ENCODE results near the gene HRH3.

HRH3 gene

GRCh38 chr20:62175711-62176110 lies 44.4 kb downstream of the HRH3 start:
- no peaks in the 10 kb centered on the region for H3K4me1 ChIP-seq (ENCODE audit: insufficient read depth, low read length)
- H3K36me3 ChIP-seq (ENCODE audit: insufficient read depth, low read length): peaks cover 59% of the 10 kb centered on the region
- no peaks in the 10 kb centered on the region for H3K27me3 ChIP-seq (ENCODE audit: insufficient read depth, low read length)
- no peak overlapping the region for H3K4me3 ChIP-seq (ENCODE audit: low read length)
- H2AFZ ChIP-seq (ENCODE audit: low read depth, low read length): no peak overlapping the region
- H3K9me3 ChIP-seq (ENCODE audit: low read length): no peaks in the 10 kb centered on the region

- no peak overlapping the region for H3K4me3 ChIP-seq (ENCODE audit: low read length)
- no peaks in the 10 kb centered on the region for H3K4me1 ChIP-seq (ENCODE audit: insufficient read depth, low read length)
- no peaks in the 10 kb centered on the region for H3K9me3 ChIP-seq (ENCODE audit: low read length)
- peaks cover 59% of the 10 kb centered on the region for H3K36me3 ChIP-seq (ENCODE audit: insufficient read depth, low read length)
- H3K27me3 ChIP-seq (ENCODE audit: insufficient read depth, low read length): no peaks in the 10 kb centered on the region
- H2AFZ ChIP-seq (ENCODE audit: low read depth, low read length): no peak overlapping the region
Measured at GRCh38 chr20:62174870-62175624, 45.0 kb downstream of the HRH3 start.

- no peaks in the 10 kb centered on the region for H3K9me3 ChIP-seq (ENCODE audit: low read length)
- no peak overlapping the region for H2AFZ ChIP-seq (ENCODE audit: low read depth, low read length)
- no peak overlapping the region for H3K4me3 ChIP-seq (ENCODE audit: low read length)
- peaks cover 57% of the 10 kb centered on the region for H3K36me3 ChIP-seq (ENCODE audit: insufficient read depth, low read length)
- no peaks in the 10 kb centered on the region for H3K27me3 ChIP-seq (ENCODE audit: insufficient read depth, low read length)
- H3K4me1 ChIP-seq (ENCODE audit: insufficient read depth, low read length): no peaks in the 10 kb centered on the region
Measured at GRCh38 chr20:62174021-62174804, 45.9 kb downstream of the HRH3 start.

DNA sequence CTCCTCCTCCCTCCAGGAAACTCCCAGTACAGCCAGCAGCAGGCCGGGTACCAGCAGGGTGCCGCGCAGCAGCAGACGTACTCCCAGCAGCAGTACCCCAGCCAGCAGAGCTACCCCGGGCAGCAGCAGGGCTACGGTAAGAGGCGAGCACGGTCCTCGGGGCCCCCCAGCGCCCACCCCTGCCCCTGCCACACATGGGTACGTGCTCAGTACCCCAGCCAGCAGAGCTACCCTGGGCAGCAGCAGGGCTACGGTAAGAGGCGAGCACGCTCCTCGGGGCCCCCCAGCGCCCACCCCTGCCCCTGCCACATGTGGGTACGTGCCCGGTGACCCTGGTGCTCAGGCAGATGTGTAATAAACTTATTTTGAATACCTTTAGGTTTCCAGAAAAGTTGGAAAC lies 47.4 kb downstream of the HRH3 start:
- Histone ChIP-seq H2AFZ (ENCODE audit: low read depth, low read length) (no peak overlapping the region), H3K9me3 (ENCODE audit: low read length) (no peaks in the 10 kb centered on the region), H3K36me3 (ENCODE audit: insufficient read depth, low read length) (peaks cover 63% of the 10 kb centered on the region), H3K27me3 (ENCODE audit: insufficient read depth, low read length) (no peaks in the 10 kb centered on the region), H3K4me3 (ENCODE audit: low read length) (no peak overlapping the region), H3K4me1 (ENCODE audit: insufficient read depth, low read length) (no peaks in the 10 kb centered on the region)

- H3K9me3 ChIP-seq (ENCODE audit: low read length): no peaks in the 10 kb centered on the region
- H3K36me3 ChIP-seq (ENCODE audit: insufficient read depth, low read length): peaks cover 57% of the 10 kb centered on the region
- no peaks in the 10 kb centered on the region for H3K27me3 ChIP-seq (ENCODE audit: insufficient read depth, low read length)
- H2AFZ ChIP-seq (ENCODE audit: low read depth, low read length): no peak overlapping the region
- H3K4me1 ChIP-seq (ENCODE audit: insufficient read depth, low read length): no peaks in the 10 kb centered on the region
- H3K4me3 ChIP-seq (ENCODE audit: low read length): no peak overlapping the region
Measured at GRCh38 chr20:62171245-62171644, 48.8 kb downstream of the HRH3 start.

GRCh38 chr20:62170536-62170935 lies 49.5 kb downstream of the HRH3 start:
- H3K4me3 ChIP-seq (ENCODE audit: low read length): no peak overlapping the region

DNA sequence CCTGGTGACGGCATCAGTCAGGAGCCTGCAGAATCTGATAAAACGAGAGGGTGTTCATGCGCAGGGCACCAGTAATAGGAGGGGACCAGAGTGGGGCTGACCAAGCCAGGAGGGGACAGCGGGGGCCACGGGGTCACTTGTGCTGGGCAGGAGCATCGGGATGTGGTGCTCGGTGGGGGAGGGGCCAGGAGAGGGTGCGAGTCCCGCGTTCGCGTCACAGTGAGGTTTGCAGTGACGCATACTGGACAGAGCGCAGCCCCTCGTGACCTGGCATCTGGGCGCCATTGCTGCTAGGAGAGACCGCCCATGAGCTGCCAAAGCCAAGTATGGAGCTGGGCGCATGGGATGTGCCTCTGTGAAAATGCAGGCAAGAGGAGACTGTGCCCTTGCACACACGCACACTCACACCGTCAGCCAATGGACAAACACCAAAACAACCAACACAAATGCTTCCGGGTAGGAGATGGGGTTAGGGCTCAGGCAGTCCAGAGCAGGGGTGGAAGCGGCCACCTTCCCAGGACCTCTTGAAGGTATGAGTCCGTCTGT lies 51.1 kb downstream of the HRH3 start:
- Histone ChIP-seq H3K4me1 (ENCODE audit: insufficient read depth, low read length) (no peaks in the 10 kb centered on the region), H3K27me3 (ENCODE audit: insufficient read depth, low read length) (no peaks in the 10 kb centered on the region), H2AFZ (ENCODE audit: low read depth, low read length) (no peak overlapping the region), H3K4me3 (ENCODE audit: low read length) (no peak overlapping the region), H3K36me3 (ENCODE audit: insufficient read depth, low read length) (peaks cover 58% of the 10 kb centered on the region), H3K9me3 (ENCODE audit: low read length) (no peaks in the 10 kb centered on the region)

More at GRCh38 chr20:62170536-62170935, 49.5 kb downstream of the HRH3 start:
- no peaks in the 10 kb centered on the region for H3K9me3 ChIP-seq (ENCODE audit: low read length)
- no peaks in the 10 kb centered on the region for H3K4me1 ChIP-seq (ENCODE audit: insufficient read depth, low read length)
- no peak overlapping the region for H2AFZ ChIP-seq (ENCODE audit: low read depth, low read length)
- peaks cover 58% of the 10 kb centered on the region for H3K36me3 ChIP-seq (ENCODE audit: insufficient read depth, low read length)
- no peaks in the 10 kb centered on the region for H3K27me3 ChIP-seq (ENCODE audit: insufficient read depth, low read length)

DNA sequence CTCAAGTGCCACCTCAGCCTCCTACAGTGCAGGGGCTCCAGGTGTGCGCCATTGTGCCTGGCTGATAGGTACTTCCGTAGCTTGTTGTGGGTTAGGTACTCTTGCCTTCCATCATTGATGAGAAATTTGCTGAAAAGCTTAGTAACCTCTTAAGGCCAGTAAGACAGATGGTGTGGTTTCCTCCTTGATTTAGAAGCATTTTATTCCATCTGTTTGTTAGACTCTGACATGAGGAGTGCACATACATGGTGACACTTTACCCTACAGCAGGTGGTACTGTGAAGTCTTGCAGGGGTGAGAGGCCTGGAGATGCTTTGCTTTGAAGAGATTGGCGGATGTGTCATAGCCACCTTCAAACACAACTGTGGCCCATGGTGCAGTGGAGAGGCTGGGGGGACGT lies 52.0 kb downstream of the HRH3 start:
- no peaks in the 10 kb centered on the region for H3K27me3 ChIP-seq (ENCODE audit: insufficient read depth, low read length)
- peaks cover 62% of the 10 kb centered on the region for H3K36me3 ChIP-seq (ENCODE audit: insufficient read depth, low read length)
- no peaks in the 10 kb centered on the region for H3K9me3 ChIP-seq (ENCODE audit: low read length)
- no peaks in the 10 kb centered on the region for H3K4me1 ChIP-seq (ENCODE audit: insufficient read depth, low read length)
- H3K4me3 ChIP-seq (ENCODE audit: low read length): no peak overlapping the region
- no peak overlapping the region for H2AFZ ChIP-seq (ENCODE audit: low read depth, low read length)

GRCh38 chr20:62167474-62167873 lies 52.6 kb downstream of the HRH3 start:
- Histone ChIP-seq H3K36me3 (ENCODE audit: insufficient read depth, low read length) (peaks cover 63% of the 10 kb centered on the region), H3K4me3 (ENCODE audit: low read length) (no peak overlapping the region), H3K27me3 (ENCODE audit: insufficient read depth, low read length) (no peaks in the 10 kb centered on the region), H2AFZ (ENCODE audit: low read depth, low read length) (no peak overlapping the region), H3K9me3 (ENCODE audit: low read length) (no peaks in the 10 kb centered on the region), H3K4me1 (ENCODE audit: insufficient read depth, low read length) (no peaks in the 10 kb centered on the region)

DNA sequence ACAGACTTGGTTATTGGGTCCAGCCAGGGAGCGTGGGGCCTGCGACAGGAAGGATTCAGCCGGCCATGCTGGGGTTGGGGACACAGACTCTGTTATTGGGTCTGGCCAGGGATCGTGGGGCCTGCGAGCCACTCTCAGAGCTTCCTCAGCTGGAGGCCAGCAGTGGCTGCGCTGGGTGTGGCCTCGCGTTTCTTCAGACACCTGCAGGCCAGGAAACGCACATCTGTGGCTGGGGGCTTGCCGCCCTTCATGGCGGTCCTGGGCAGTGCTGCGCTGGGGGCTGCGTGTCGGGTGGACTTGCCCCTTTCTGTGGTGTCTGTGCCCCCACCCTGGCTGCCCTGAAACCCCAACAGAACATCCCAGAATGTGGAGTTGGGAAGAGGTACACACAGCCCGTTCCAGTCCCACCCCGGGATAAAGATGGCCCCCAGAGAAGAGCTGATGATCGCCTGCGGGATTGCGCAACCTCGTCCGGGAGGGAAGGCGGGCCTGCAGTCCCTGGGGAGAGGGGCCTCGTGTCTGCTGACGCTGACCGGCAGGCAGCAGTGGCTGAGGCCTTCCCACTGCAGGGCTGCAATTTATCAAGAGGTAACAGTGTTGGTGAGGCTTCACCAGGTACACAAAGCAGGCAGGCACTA lies 54.2 kb downstream of the HRH3 start:
- Histone ChIP-seq H3K4me3 (ENCODE audit: low read length) (no peak overlapping the region), H3K9me3 (ENCODE audit: low read length) (no peaks in the 10 kb centered on the region), H3K36me3 (ENCODE audit: insufficient read depth, low read length) (peaks cover 67% of the 10 kb centered on the region), H3K4me1 (ENCODE audit: insufficient read depth, low read length) (no peaks in the 10 kb centered on the region), H2AFZ (ENCODE audit: low read depth, low read length) (no peak overlapping the region), H3K27me3 (ENCODE audit: insufficient read depth, low read length) (no peaks in the 10 kb centered on the region)
